ENCODE measurements around the gene PRDX6. TPM values are rescaled to one million over a fixed set of nuclear protein-coding genes. Genes with fewer than 3 reads are reported as not detected.

Gene PRDX6
- total RNA-seq, 2 donors from 2014 or later, result 302 to 369 TPM

DNA sequence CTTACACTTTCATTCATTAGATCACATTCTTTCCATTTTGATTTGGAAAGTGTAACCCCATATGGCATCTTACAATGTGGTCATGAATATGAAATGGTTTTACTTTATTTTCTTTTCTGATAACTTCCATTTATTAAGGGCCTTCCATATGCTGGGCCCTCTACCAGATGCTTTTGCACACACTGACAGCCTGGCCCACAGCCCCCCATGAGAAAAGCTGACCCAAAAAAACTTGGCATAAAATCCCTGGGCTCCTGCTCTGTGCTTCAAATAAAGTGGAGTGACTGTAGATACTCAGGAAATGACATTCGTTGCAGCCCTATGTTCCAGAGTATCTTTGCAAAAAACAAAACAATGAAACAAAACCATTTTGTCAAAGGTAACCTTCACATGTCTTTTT is 48.8 kb downstream of the PRDX6 start:
- H3K4me3 ChIP-seq, result no peak overlapping the region
- TF ChIP-seq POLR2AphosphoS5 (IDR thresholded peaks at IDR 0.05) (no peak), POLR2A (IDR thresholded peaks at IDR 0.05) (no peak)
- TF ChIP-seq, protein P1, sequence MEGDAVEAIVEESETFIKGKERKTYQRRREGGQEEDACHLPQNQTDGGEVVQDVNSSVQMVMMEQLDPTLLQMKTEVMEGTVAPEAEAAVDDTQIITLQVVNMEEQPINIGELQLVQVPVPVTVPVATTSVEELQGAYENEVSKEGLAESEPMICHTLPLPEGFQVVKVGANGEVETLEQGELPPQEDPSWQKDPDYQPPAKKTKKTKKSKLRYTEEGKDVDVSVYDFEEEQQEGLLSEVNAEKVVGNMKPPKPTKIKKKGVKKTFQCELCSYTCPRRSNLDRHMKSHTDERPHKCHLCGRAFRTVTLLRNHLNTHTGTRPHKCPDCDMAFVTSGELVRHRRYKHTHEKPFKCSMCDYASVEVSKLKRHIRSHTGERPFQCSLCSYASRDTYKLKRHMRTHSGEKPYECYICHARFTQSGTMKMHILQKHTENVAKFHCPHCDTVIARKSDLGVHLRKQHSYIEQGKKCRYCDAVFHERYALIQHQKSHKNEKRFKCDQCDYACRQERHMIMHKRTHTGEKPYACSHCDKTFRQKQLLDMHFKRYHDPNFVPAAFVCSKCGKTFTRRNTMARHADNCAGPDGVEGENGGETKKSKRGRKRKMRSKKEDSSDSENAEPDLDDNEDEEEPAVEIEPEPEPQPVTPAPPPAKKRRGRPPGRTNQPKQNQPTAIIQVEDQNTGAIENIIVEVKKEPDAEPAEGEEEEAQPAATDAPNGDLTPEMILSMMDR (IDR thresholded peaks at IDR 0.05), result no peak
- H3K27me3 ChIP-seq (replicated peaks; ENCODE audit: insufficient read depth), result no peaks in the 10 kb centered on the region
- WGBS, result 62% methylated on average over 1 of the region's 1 CpG
- intact Hi-C loops (cut with DNase I), result no loop called here
- no peaks in the 10 kb centered on the region for H3K4me1 ChIP-seq (replicated peaks)
- no peak for DNase-seq (ENCODE audit: low spot score)
- H3K27ac ChIP-seq, result no peak overlapping the region
- no peaks in the 10 kb centered on the region for H3K36me3 ChIP-seq
- no peaks in the 10 kb centered on the region for H3K9me3 ChIP-seq

DNA sequence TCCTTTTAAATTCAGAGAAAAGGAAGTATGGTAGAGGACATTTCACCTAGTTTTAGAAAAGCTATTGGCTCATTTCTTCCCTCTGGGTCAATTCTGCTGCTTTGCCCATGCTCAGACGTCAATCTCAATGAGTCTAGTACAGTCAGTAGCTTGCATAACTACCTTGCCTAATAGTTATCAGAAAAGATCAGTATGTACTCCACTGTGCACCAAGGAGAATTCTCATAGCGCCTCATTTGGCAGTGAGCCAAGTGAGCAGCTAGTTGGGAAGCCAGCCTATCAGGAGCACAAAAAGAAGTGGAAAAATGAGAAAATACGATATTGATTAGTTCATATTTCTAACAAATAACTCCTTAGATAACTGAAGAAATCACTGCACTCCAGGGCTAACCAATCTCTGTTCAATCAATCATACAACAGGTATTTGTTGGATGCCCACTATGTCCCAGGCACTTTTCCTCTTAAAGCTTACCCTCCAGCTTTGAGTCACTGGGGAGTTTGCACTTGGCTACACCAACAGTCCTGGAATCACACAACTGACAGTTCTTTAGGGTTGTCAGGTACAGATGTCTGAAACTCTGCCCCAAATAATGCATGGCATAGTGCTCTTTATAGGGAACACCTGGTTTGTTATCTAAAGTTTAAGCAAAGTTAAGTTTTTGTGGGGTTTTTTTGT is 50.2 kb downstream of the PRDX6 start:
- H3K4me1 ChIP-seq (replicated peaks), result no peaks in the 10 kb centered on the region
- no peak for DNase-seq (ENCODE audit: low spot score)
- H3K36me3 ChIP-seq, result no peaks in the 10 kb centered on the region
- intact Hi-C loops (cut with DNase I), result no loop called here
- no peak for TF ChIP-seq POLR2AphosphoS5 (IDR thresholded peaks at IDR 0.05)
- TF ChIP-seq, protein P1 (IDR thresholded peaks at IDR 0.05), result no peak
- no peak for TF ChIP-seq POLR2A (IDR thresholded peaks at IDR 0.05)
- H3K27ac ChIP-seq, result no peak overlapping the region
- no peak overlapping the region for H3K4me3 ChIP-seq
- no peaks in the 10 kb centered on the region for H3K27me3 ChIP-seq (replicated peaks; ENCODE audit: insufficient read depth)
- no peaks in the 10 kb centered on the region for H3K9me3 ChIP-seq
- 30% methylated on average over 3 of the region's 3 CpGs for WGBS

DNA sequence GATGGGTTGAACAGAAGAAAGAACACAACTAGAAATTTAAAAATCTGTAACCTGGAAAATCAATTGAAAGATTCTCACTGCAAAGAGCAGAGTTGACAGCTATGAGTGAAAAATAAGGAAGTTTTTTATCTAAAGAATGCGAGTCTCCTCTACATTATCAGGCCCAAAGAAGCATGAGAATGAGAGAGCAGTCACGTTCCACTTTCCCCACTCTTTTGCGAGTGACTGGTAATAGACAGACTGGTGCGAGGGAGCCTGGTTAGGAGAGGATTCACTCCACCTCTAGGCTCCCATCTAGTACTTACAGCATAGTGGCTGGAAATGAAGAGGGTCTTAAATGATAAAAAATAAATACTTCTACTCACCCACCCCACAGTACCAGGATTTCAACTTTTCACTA is 52.0 kb downstream of the PRDX6 start:
- WGBS, result 72% methylated on average over 4 of the region's 4 CpGs
- H3K9me3 ChIP-seq, result no peaks in the 10 kb centered on the region
- TF ChIP-seq POLR2AphosphoS5 (IDR thresholded peaks at IDR 0.05), result no peak
- TF ChIP-seq POLR2A (IDR thresholded peaks at IDR 0.05), result no peak
- TF ChIP-seq, protein P1 (IDR thresholded peaks at IDR 0.05), result no peak
- DNase-seq (ENCODE audit: low spot score), result no peak
- no peaks in the 10 kb centered on the region for H3K4me1 ChIP-seq (replicated peaks)
- no peak overlapping the region for H3K27ac ChIP-seq
- intact Hi-C loops (cut with DNase I), result no loop called here
- H3K4me3 ChIP-seq, result no peak overlapping the region
- no peaks in the 10 kb centered on the region for H3K27me3 ChIP-seq (replicated peaks; ENCODE audit: insufficient read depth)
- no peaks in the 10 kb centered on the region for H3K36me3 ChIP-seq

DNA sequence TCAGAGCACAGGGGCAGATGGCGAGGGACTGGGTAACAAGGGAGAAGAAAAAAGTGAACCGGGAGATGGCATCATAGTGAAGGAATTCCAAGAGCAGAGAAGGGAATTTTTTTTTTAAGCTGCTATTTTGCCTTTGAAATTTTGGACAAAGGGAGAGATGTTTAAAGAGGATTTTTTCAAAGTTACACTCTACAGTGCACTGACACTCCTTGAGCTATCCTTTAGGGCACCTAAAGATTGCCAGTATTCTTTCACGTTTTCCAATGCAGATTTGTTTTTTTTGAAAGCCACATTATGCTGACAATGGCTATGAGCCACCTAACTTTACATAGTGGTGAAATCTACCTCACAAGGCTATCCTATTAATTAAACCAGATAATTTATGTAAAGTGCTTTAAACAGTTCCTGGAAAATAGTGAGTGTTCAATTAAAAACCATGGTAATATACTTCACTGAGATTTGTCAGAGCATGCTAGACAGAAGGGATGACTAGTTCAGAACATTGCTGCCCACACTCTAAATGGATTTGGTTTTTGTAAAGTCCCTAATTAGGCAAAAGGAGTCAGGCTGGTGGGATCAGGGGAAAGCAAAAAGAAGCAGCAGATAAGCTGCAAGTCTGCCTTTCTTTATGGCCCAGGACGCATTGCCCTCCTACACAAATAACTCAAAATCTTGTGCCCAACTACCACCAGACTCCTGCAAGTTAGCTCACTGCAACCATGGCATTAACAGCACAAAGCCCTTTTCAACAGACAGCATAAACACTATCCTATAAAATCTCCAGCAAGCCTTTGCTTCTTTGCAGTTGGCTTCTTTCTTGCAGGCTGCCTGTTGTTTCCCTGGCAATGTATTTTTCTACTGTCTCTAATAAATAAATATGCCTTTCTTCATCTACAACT is 53.9 kb downstream of the PRDX6 start:
- TF ChIP-seq, protein P1 (IDR thresholded peaks at IDR 0.05), result no peak
- no peak for DNase-seq (ENCODE audit: low spot score)
- WGBS, result 55% methylated on average over 4 of the region's 4 CpGs
- Histone ChIP-seq H3K27ac (no peak overlapping the region), H3K4me3 (no peak overlapping the region), H3K4me1 (replicated peaks) (no peaks in the 10 kb centered on the region), H3K27me3 (replicated peaks; ENCODE audit: insufficient read depth) (no peaks in the 10 kb centered on the region), H3K9me3 (no peaks in the 10 kb centered on the region), H3K36me3 (no peaks in the 10 kb centered on the region)
- intact Hi-C loops (cut with DNase I), result no loop called here

All from prostate gland (tissue), 2 donors.